ENCODE data around the gene TMC1. TPM values are rescaled to one million over a fixed set of nuclear protein-coding genes. Genes with fewer than 3 reads are reported as not detected.

Gene TMC1
- total and polyA plus RNA-seq, 2 of the 13 experiments (the other 11 are each of a cell fraction or from before 2014, with no cell fraction given) = 0.02 to 0.03 TPM

GRCh38 chr9:72646061-72646460 lies 124.7 kb downstream of the TMC1 start:
- Histone ChIP-seq H3K4me1 (ENCODE audit: insufficient read depth, low read length) (no peaks in the 10 kb centered on the region), H4K20me1 (ENCODE audit: insufficient read depth, low read length) (no peaks in the 10 kb centered on the region), H3K4me3 (replicated peaks in 1 of 3; ENCODE audit: insufficient read depth in 1 of 3, low read depth in 2 of 3, low read length in 3 of 3) (no peak overlapping the region), H3K9me3 (ENCODE audit: low read length) (no peaks in the 10 kb centered on the region), H3K27me3 (ENCODE audit: control insufficient read depth in 1 of 2, insufficient read depth in 2 of 2, low read length in 2 of 2) (no peaks in the 10 kb centered on the region), H3K4me2 (ENCODE audit: low read depth, low read length) (no peak overlapping the region), H3K79me2 (ENCODE audit: insufficient read depth, low read length) (no peaks in the 10 kb centered on the region), H3K36me3 (replicated peaks in 1 of 2; ENCODE audit: control insufficient read depth in 1 of 2, insufficient read depth in 2 of 2, low read length in 2 of 2) (no peaks in the 10 kb centered on the region), H3K9ac (ENCODE audit: insufficient read depth, low read depth, low read length) (no peak overlapping the region), H2AFZ (ENCODE audit: low read length) (no peak overlapping the region), H3K27ac (ENCODE audit: extremely low read length, insufficient read depth, low read length) (no peak overlapping the region)
- DNase-seq (ENCODE audit: low spot score) (no peak), ATAC-seq (no peak), FAIRE-seq (no peak)
- TF ChIP-seq ELK4 (CRISPR knock-in tag; IDR thresholded peaks at IDR 0.05; ENCODE audit: borderline replicate concordance) = no peak
- TF ChIP-seq U2AF2 (IDR thresholded peaks at IDR 0.05; ENCODE audit: low read depth, low read length) = no peak
- TF ChIP-seq RBM22 (optimal IDR thresholded peaks at IDR 0.05; ENCODE audit: low read length) = no peak
- TF ChIP-seq RXRB (CRISPR knock-in tag; IDR thresholded peaks at IDR 0.05; ENCODE audit: borderline replicate concordance) = no peak
- no peak for TF ChIP-seq ZNF296 (CRISPR knock-in tag; conservative IDR thresholded peaks at IDR 0.05)
- no peak for TF ChIP-seq ZNF263 (CRISPR knock-in tag; IDR thresholded peaks at IDR 0.05)
- TF ChIP-seq, protein P1, sequence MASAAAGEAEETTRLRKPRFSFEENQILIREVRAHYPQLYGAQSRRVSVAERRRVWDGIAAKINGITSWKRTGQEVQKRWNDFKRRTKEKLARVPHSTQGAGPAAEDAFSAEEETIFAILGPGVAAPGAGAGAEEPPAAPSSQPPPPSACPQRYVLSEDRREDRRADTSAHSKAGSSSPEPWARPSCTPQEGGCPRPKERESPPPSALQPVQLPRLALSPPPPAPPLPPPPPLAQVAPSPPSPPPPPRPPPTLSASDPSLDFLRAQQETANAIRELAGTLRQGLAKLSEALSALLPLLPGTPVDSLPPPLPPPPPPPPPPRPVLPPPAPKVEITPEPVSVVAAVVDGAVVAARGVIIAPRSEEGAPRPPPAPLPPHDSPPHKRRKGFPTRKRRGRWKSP (CRISPR knock-in tag; IDR thresholded peaks at IDR 0.05) = no peak
- no peak for TF ChIP-seq RCOR2 (CRISPR knock-in tag; IDR thresholded peaks at IDR 0.05)
- no peak for TF ChIP-seq RBFOX2 (IDR thresholded peaks at IDR 0.05; ENCODE audit: low read depth, low read length)
- TF ChIP-seq, protein P2, sequence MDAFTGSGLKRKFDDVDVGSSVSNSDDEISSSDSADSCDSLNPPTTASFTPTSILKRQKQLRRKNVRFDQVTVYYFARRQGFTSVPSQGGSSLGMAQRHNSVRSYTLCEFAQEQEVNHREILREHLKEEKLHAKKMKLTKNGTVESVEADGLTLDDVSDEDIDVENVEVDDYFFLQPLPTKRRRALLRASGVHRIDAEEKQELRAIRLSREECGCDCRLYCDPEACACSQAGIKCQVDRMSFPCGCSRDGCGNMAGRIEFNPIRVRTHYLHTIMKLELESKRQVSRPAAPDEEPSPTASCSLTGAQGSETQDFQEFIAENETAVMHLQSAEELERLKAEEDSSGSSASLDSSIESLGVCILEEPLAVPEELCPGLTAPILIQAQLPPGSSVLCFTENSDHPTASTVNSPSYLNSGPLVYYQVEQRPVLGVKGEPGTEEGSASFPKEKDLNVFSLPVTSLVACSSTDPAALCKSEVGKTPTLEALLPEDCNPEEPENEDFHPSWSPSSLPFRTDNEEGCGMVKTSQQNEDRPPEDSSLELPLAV (CRISPR knock-in tag; conservative IDR thresholded peaks at IDR 0.05; ENCODE audit: low read depth) = no peak
- no peak for TF ChIP-seq ZNF512B (CRISPR knock-in tag; IDR thresholded peaks at IDR 0.05; ENCODE audit: borderline replicate concordance)
- TF ChIP-seq, protein P3, sequence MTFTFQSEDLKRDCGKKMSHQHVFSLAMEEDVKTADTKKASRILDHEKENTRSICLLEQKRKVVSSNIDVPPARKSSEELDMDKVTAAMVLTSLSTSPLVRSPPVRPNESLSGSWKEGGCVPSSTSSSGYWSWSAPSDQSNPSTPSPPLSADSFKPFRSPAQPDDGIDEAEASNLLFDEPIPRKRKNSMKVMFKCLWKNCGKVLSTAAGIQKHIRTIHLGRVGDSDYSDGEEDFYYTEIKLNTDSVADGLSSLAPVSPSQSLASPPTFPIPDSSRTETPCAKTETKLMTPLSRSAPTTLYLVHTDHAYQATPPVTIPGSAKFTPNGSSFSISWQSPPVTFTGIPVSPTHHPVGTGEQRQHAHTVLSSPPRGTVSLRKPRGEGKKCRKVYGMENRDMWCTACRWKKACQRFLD (CRISPR knock-in tag; IDR thresholded peaks at IDR 0.05; ENCODE audit: borderline replicate concordance) = no peak
- no peak for TF ChIP-seq TP53 (CRISPR knock-in tag; conservative IDR thresholded peaks at IDR 0.05)
- no peak for TF ChIP-seq NR0B2 (CRISPR knock-in tag; IDR thresholded peaks at IDR 0.05)
- TF ChIP-seq HNF4A (CRISPR knock-in tag; IDR thresholded peaks at IDR 0.05) = no peak
- in situ Hi-C loops (cut with HindIII; ENCODE audit: extremely low pct_ligation_motif_present, low pct_unique_long_range_greater_than_20kb) = no loop called here
- intact Hi-C loops (cut with micrococcal nuclease; ENCODE audit: unreplicated experiment) = no loop called here
- 3% methylated on average over 1 of the region's 1 CpG for WGBS (ENCODE audit: low lambda C conversion rate)
- ChIA-PET POLR2A (no interaction called here), CTCF (ENCODE audit: low intra/inter-chr PET ratio, low total read pairs) (no interaction called here)
- BruUV-seq (replicated peaks) = no TSS peak

Data from HepG2 (cell line).